Epithelial cell of proximal tubule (primary cell): ENCODE data around the gene KRTAP5-6. TPM values are rescaled to one million over a fixed set of nuclear protein-coding genes. Genes with fewer than 3 reads are reported as not detected.

ENCODE experiments used
- DNase-seq: peaks from one replicate; pipeline ENCODE4 v3.0.0-alpha.2; 2011; ENCODE audit warnings: low read depth
- H3K4me3 ChIP-seq: 2 replicates; pipeline ENCODE4 v1.5.1; 2011; ENCODE audit warnings: low read depth, mild to moderate bottlenecking, low read length
- CTCF ChIP-seq: conservative IDR thresholded peaks from 2 replicates; pipeline ENCODE4 v1.5.1; 2012; ENCODE audit warnings: low read depth, mild to moderate bottlenecking, low read length
- total RNA-seq: library from RNA; depleted of rRNA; stranded (reverse); fragments of >200 nt; gene quantifications from 2 replicates; pipeline ENCODE4 v1.2.3, GENCODE V29; 2015

Gene KRTAP5-6
- total RNA-seq, 1 donor from 2014 or later = not detected

DNA sequence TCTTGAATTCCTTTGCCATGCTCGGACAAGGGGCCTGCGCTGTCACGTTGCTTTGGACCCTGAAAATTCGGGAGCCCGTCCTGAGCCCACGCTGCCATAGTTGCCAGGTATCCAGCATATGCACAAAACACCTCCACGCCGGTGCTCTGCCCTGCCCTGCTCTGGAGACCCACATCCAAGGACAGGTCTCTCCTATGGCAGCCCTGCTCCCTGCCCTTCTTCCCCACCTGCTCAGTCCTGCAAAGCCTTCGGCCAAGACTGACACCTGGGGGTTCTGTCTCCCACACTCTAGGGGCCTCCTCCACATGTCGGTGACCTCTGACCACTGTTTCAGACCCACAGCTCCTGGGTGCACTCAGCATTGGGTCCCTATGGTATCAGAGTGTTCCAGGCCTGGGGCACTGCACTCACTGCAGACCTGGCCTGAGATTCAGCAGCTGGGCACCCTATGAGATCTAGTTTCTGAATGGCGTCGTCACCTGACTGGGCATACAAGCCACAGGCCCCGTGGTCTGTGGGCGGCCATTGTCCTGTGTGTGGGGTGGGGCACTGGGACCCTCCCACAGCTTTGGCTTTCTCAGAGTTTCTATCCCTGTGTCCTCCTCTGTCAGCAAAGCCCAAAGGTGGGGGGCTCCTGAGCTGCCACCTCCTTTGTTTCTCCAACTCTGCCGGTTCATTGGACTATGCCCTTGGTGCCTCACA lies 2.0 kb upstream of the KRTAP5-6 start:
- no peak for TF ChIP-seq CTCF
- no peak overlapping the region for H3K4me3 ChIP-seq
- DNase-seq = no peak

DNA sequence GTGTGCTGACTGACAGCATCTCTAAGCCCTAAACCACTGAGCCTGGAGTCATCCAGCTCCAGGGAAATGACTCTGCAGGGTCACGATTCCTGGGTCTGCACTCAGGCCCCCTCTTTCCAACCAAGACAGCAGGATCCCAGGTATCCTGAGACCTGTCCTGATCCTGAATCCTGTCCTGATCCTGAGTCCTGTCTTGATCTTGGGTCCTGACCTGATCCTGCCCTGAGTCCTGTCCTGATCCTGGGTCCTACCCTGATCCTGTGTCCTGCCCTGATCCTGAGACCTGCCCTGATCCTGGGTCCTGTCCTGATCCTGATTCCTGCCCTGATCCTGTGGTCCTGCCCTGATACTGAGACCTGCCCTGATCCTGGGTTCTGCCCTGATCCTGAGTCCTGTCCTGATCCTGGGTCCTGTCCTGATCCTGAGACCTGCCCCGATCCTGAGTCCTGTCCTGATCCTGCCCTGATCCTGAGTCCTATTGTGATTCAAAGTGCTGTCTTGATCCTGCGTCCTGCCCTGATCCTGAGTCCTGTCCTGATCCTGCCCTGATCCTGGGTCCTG lies 1.4 kb upstream of the KRTAP5-6 start:
- no peak for TF ChIP-seq CTCF
- H3K4me3 ChIP-seq = no peak overlapping the region
- no peak for DNase-seq

DNA sequence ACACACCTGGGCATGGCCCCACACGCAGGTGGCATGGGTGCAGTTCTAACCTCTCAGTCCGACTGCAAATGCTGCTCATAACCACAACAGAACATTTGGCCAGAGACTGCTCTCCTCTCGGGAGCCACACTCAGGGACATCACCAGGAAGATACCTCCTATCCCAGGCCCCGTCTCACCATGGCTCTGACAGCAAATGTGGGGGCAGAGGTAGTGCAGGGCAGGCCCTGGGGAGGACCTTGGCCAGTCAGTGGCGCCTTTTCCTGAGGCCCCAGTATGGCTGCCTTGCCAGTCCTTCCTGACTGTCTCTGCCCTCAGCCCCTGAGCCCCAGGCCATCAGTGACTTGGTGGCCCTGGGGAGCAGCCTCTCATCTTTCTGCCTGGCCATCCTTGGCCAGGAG lies 2.8 kb downstream of the KRTAP5-6 start:
- DNase-seq = no peak
- no peak overlapping the region for H3K4me3 ChIP-seq
- TF ChIP-seq CTCF = no peak

GRCh38 chr11:1701091-1701807 lies 4.3 kb downstream of the KRTAP5-6 start:
- no peak for DNase-seq
- H3K4me3 ChIP-seq = no peak overlapping the region
- no peak for TF ChIP-seq CTCF

DNA sequence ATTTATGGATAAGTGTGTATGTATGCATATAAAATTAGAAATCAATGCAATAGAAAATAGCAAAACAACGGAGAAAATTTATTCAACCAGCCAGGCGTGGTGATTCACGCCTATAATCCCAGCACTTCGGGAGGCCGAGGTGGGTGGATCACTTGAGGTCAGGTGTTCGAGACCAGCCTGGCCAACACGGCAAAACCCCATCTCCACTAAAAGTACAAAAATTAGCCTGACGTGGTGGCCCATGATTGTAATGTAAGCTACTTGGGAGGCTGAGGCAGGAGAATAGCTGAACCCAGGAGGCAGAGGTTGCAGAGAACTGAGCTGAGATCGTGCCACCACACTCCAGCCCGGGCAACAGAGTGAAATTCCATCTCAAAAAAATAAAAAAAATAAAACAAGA lies 5.5 kb downstream of the KRTAP5-6 start:
- no peak overlapping the region for H3K4me3 ChIP-seq
- DNase-seq = no peak
- no peak for TF ChIP-seq CTCF

DNA sequence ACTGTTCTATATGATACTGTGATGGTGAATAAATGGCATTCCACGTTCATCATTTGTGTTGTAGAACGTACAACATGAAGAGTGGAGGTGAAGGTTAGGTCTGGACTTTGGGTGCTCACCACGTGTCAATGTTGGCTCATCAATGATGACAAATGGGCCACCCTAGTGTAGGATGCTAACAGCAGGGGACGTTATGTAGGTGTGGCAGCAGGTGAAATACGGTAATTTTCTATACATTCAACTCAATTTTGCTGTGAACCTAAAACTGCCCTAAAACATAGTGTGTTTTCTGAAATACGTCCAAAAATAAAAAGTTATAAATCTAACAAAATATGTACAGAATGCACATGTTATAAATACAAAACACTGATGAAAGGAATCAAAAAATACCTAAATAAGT lies 6.2 kb downstream of the KRTAP5-6 start:
- DNase-seq = no peak
- H3K4me3 ChIP-seq = no peak overlapping the region
- TF ChIP-seq CTCF = no peak
